Inflammatory macrophage treated with lipopolysaccharide for 4 hours (primary cell): ENCODE results near the gene ZNF77.
"Not testable (repeated sequence)": the region's sequence is repeated elsewhere in the genome, so short reads cannot be mapped to it uniquely, and the experiment has no call there.

Source experiments
- DNase-seq: peaks from one replicate; pipeline ENCODE4 v3.0.0-alpha.2; 2020

ZNF77 gene

DNA sequence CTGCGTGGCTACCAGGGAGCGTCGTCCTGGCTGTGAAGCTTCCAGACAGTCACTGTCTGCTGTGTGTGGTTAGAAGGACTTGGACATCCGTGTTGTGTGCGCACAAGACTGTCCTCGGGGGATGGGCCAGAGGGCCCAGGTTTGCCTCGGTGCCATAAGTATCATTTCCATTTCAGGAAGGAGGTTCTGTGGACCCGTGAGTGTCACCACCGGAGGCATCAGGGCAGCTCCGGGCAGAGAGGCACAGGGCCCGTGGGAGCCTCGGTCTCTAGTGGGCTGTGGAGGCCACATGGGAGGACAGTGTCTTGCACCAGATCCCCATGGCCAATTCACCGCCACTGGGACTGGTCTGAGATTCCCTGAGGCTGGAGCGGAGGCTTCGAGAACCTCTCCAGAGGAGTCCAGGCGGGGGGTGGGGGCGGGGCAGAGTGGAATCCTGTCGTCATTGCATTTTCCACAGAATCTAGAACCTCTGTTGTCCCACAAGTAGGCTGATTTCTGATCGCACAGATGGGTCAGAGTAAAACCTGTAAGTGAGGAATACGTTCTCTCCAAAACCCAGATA is 38.1 kb downstream of the ZNF77 start:
- DNase-seq: no peak

DNA sequence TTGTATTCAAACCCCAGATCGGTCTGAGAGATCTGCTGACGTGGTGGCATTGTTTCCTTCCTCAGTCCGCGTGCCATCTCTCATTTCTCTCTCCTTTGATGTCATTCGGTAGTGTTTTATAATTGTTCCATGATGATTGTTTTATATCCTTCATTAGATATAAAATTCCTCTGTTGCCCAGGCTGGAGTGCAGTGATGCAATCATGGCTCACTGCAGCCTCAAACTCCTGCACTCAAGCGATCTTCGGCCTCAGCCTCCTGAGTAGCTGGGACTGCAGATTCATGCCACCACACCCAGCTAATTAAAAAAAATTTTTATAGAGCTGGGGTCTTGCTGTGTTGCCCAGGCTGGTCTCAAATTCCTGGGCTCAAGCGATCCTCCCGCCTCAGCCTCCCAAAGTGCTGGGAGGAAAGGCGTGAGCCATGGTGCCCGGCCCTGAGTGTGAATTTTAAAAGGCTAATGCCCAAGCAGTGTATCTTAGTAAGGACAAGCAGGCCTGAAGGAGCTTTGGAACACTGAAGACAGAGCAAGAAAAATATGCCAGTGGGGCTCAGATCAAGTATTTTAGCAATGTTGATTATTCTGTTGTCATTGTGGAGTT is 38.8 kb downstream of the ZNF77 start:
- DNase-seq: no peak

DNA sequence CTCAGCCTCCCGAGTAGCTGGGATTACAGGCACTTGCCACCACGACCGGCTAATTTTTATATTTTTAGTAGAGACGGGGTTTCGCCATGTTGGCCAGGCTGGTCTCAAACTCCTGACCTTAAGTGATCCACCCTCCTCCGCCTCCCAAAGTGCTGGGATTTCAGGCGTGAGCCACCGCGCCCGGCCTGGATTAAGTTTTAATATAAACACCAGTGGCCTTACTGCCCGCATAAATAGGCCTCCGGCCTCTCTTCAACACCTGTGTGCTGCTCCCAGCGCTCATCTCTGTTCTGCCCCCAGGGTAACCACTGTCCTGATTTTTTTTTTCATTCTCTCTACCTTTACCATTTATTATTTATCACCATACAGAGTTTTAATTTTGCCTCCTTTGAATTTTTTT is 41.4 kb downstream of the ZNF77 start:
- DNase-seq: not testable (repeated sequence)

DNA sequence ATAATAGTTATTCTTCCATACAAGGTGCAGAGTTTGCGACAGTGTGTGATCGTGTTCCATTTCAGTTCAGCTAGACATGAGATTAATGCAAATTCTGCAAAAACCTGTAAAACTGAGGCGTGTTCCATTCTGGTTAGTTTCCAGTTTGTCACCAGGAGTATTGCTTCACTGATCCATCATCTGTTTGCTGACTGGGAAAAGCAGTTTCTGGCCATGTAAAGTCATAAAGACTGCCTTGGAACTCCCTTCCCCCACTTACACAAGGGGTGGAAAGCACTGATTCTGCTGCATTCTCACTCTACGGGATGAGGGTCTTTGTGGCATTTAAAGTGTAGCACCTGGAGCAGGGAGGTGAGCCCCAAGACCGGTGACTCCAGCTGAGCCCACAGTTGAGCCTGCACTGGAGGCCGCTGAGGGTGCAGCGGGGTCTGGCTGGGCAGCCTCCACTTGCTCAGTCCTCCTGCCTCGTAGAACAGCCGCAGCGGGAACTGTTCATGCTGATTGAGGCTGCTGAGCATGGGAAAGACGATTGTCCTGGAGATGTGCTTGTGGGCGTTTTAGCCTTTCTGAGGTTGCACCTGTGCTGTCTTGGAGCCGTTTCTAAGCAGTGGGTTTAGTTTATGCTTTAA is 42.1 kb downstream of the ZNF77 start:
- DNase-seq: no peak

DNA sequence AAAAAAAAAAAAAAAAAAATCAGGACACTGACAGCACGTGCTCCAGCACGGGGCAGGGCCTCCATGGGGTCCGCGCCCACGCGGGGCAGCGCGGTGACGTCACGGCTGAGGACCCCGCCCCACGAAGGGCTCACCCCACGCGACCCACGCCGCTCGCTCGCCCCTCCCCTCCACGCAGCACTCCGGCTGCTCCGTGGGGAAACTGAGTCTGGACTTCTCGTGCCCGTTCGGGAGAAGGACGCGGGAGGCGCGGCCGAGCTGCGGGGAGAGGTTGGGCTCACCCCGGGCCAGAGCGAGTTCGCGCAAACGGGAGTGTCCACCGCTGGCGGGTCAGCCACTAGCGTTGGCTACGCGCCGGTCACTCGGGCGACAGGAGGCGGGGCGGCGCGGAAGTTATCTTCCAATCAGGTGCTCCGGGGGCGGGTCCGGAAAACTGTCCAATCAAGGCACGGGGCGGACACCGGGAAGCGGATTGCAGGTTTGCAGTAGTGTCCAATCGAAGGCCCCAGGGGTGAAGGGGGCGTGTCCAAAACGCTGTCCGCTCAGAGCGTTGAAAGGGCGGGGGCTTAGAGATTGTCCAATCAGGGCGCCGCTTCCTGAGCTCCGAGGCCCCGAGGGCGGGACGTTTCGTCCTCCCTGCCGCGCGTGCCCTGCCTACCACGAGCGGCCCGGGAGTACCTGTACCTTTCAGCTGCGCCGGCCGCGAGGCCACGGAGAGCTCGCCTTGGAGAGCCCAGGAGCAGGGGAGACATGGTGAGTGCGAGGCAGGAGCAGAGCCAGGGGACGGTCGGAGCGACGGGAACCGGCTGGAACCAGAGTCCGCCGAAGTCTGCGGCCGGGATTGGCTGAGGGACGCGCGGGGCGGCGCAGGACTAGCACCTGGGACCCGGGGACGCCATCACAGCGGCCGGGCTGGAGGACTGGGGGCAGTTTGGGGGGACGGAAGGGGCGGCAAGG is 44.2 kb downstream of the ZNF77 start, which contains the start of gene ZNF57:
TSS of gene ZNF57 (plus strand) at position 633 of the 957 bp plus-strand sequence. CDS start at position 751, 118 bp downstream.
- peak; percentile 100 for DNase-seq

DNA sequence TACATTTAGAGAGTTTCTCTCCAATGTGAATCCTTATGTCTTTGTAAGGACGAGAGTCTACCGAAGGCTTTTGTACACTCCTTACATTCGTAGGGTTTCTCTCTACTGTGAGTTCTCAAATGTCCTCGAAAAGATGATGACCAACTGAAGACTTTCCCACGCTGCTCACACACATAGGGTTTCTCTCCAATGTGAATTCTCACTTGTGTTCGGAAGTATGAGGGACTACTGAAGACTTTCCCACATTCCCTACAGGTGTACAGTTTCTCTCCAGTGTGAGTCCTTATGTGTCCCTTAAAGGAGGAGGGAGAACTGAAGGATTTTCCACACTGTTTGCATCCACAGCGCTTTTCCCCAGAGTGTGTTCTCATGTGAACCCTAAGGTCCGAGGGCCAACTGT is 48.1 kb downstream of the ZNF77 start:
- DNase-seq: no peak

DNA sequence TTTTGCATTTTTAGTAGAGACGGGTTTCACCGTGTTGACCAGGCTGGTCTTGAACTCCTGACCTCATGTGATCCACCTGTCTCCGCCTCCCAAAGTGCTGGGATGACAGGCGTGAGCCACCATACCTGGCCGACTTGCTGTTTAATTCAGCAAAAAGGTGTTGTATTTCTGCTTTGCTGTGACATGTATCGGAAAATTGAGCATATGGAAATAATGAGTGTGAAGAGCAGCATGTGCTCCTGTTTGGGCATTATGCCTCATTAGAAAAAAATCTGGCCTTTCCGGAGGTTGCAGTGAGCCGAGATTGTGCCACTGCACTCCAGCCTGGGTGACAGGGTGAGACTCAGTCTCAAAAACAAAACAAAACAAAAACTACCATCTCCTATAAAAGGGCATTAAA is 54.2 kb downstream of the ZNF77 start:
- DNase-seq: not testable (repeated sequence)

DNA sequence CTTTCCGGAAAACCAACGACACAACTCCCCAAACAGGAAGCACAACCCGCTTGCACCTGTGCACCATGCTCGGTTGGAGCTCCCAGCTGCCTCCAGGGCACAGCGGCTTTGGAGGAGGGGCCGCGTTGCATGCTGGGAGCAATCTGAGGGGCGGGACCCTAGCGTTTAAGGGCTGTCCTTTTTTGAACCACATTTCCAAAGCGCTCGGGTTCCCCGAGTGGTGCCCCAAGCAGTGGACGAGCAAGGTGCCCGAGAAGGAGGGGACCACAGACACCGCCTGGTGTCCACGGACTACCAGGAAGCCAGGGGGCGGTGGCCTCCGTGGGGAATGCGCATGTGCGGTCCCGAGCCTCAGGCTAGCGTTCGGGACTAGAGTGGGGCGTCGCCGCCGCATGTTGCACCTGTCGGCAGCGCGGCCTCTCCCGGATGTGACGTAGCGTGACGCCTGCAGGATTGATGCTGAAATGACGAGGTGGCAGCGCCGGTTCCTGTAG is 56.0 kb downstream of the ZNF77 start:
- peak; percentile 8 for DNase-seq

DNA sequence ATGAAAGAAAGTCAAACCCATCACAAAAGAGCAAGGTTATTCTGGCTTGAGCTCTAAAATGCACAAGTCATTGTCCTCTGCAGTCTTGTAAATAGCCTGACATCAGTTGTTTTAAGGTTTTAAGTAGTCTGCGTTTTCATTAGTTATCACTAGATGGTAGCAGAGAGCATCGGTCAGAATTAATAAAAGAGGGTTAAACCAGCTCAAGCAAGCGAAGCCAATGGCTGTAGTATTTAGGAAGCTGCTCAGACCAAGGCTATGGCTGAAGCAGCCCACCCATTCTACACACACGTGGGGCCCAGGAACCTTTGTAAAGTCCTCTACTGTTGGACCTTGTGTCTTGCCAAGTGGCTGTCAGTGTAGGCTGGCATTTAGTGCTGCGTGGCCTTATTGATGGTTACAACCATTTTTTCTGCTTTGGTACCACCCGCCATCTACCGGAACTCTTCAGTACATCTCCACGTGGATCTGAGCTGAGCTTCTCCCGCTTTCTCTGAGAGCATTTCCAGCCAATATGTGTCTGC is 57.3 kb downstream of the ZNF77 start:
- DNase-seq: peak; percentile 54

DNA sequence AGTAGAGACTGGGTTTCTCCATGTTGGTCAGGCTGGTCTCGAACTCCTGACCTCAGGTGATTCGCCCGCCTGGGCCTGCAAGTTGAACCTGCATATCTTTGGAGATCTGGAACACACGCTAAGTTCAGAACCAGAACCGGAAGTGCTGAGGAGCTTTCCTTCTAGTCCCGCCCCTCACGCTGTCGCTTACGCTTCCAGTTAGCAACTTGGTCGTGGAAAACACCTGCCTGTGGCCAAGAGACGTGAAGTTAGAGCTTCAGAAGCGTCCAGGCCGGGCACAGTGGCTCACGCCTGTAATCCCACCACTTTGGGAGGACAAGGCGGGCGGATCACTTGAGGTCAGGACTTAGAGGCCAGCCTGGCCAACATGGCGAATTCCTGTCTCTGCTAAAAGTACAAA is 59.0 kb downstream of the ZNF77 start:
- no peak for DNase-seq

DNA sequence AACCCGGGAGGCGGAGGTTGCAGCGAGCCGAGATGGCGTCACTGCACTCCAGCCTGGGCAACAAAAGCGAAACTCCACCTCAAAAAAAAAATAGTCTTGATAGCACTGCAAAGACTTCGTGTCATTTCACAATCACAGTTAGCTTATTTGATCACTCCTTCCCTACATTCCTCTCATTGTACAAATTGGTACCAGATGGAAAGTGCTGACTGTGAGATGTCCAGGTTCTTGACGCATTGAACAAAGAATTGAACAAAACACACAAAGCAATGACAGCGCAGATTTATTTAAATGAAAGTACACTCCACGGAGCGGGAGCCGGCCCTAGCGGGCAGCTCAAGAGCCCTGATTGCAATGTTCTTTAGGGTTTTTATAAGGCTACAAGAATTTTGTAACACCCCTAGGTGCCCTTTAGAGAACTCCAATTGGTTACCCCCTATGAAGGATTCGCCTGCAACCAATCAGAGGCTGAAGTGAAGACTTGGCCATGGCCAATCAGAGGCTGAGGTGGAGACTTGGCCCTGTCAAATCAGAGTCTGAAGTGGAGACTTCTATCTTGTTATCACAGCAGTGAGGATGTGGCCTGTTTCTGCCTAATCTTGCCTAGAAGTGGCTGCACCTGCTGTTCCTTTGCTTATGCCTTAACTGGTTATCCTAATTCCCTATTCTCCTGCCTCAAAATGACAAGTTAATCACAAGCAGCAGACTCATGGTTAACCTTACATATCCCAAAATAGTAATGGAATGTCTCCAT is 60.9 kb downstream of the ZNF77 start:
- DNase-seq: no peak
